NCI-H82 (cell line): Measurements from ENCODE around the gene SUCLA2.

Experiments used
- DNase-seq: peaks from one replicate; lab custom pipeline; 2025; lab: John Stamatoyannopoulos, UW

The SUCLA2 gene

DNA sequence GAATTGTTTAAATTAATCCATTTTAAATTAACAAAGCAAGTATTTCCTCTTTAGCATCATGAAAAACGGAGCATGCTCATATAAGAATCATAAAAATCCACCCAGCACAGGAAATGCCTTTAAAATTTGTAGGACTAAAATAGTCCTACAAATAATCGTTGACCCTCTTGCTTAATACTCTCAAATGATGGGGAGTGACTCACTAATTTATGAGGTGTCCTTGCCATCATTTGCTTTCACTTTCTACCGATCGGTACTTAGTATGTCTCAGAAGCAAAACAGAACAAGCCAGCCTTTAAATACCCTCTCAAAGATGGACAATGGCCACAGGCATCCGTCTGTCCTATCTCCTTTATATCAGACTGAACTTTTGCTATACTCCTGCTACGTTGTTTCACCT lies 97.2 kb downstream of the SUCLA2 start:
- DNase-seq = no peak

DNA sequence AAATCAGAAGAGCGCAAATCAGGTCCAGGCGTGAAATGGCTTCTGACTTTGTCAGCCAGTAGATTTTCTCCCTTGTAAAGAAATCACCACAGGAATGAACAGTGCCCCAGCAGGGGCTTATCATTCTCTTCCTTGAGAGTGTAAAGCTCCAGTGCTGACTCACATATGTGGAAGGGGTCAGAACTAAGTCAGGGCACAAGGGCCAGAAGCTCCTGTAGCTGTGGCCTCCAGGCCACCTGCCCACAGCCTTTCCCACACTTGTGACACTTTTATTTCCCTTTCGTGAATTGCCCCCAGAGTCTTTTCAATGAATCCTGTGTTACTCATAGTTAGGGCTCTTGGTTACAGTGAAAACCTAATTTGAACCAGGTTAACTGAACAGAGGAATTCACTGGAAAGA lies 99.6 kb downstream of the SUCLA2 start:
- no peak for DNase-seq

DNA sequence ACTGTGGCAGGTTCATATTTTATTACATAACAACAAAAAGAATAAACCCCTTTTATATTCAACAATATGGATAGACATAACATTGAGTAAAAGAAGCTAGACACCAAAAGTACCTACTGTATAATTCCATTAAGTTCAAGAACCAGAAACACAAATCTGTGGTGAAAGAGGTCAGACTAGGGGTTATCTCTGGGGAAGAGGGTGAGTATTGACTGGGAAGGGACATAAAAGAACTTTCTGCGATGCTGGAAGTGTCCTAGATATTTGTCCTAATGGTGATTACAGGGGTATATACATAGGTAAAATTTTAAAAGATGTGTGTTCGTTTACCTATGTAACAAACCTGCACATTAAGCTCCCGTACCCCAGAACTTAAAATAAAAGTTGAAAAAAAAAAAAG lies 103.0 kb downstream of the SUCLA2 start:
- no peak for DNase-seq

DNA sequence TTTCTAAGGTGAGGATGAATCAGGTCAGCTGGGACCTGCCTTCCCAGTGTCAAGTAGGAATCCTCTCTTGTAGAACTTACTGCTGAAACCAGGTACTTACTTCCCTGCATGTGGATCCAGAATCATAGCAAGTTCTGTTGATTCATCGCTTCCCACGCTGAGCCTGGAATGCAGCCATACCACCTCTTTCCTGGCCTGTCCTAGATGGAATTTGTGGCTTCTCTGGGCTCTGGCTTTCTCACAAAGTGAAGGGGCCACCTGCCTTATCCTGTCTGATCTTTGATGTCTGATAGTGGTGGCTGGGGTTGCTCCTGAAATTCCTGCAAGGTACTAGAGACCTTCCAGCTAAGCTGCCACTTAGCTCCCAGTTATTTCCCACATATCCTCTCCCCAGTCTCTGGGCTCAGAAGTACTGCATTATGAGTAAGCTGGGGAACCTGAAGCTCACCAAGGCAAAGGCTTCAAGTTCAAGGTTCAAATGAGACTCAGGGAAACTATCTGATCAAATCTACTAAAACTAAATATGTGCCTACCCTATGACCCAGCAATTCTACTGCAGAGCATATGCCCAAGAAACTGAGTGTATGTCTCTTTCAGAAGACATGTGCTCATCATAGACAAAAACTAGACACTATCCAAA lies 103.5 kb downstream of the SUCLA2 start:
- DNase-seq = no peak

DNA sequence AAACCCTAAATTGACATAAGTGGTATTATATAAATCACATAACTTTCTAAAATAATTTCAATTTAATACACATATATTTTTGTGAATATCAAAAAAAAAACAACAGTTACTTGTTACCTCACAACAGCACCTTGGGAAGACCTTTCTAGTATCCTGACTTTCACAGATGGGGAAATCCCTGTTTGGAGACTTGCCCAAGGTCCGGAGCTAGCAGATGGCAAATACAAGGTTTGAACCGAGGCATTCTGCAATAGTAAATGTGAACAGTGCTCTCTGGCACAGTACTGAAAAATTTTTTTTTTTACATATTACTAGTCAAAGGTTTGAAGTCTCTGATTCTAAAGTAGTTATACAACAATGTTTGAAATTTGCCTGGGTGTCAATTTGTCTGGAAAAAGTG lies 104.5 kb downstream of the SUCLA2 start:
- no peak for DNase-seq

DNA sequence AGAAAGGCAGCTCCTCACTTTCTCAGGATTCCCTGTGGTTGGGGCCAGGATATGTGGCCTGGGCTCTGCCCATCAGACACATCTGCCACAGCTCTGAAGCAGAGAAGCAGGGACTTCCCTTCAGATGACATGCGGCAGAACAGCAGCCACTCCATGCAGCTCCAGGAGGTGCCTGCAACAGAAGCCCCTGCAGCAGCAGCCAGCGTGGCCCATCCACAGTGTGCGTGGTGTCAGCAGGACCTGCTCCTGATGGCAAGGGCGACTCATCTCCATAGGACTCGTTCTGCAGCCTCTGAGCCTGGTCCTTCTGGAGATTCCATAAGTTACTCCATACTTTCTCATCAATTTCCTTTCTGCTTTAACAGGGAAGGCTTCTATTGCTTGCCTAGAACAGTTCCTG lies 105.0 kb downstream of the SUCLA2 start:
- no peak for DNase-seq

DNA sequence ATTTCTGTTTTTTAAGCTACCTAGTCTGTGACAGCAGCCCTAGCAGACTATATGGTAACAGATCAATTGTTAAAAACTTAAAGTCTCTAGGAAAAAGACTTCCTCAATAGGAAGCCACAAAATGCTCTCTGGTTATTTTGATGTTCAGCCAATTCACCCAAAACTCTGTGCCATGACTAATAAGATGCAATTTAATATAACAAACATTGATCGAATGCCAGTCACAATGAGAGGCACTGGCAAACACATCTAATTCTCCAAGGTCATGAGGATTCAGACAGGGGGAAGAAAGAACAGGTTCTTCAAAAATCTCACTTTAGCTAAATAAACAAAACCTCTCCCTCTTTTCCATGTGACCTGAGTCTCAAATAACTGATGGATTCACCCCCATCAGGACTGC lies 107.5 kb downstream of the SUCLA2 start:
- DNase-seq = no peak
